Activated CD8-positive, alpha-beta memory T cell treated with anti-CD3 and anti-CD28 coated beads, Interleukin-2, amount 50 U/mL, for 24 hours (primary cell): Measurements from ENCODE around the gene NINJ2.

ENCODE experiments used
- DNase-seq: peaks from one replicate; pipeline ENCODE4 v3.0.0-alpha.2; 2020; ENCODE audit errors: extremely low read depth

Gene NINJ2

DNA sequence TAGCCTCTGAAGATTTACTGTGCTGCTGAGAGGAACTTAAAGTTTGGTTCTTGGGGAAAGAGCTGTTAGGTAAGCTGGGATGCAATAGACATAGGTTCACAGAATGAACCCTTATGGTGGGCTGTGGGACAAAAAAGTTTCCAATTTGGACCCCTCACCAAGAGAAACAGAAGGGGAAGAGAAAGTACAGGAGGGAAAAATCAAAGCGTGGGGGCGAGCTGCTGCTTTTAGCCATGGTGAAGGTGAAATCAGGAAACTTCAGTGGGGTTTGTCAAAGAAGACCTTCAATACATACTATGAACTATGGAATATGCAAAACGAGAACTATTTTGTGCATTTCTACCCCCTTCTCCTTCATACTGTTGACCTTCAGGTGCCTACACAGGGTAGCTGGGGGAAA lies 10.6 kb upstream of the NINJ2 start:
- DNase-seq = no peak

GRCh38 chr12:669576-669945 lies 6.3 kb upstream of the NINJ2 start:
- DNase-seq = no peak

DNA sequence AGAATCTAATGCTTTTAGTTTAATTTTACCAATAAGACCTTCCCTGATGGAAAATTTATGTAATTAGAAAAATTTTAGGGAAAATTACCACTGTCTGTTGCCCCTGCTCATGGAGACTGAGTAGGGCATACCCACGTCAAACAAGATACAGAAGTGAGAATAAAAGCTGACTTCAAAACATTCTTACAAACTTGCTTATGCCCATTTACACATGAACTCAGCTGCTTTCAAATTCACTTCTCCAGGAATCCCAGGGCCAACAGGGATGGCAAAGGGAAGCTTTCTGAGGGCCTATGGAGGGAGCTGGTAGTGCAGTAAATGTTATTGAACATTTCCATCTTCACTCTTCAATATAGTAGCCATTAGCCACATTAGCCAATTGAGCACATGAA lies 4.8 kb upstream of the NINJ2 start:
- DNase-seq = no peak

DNA sequence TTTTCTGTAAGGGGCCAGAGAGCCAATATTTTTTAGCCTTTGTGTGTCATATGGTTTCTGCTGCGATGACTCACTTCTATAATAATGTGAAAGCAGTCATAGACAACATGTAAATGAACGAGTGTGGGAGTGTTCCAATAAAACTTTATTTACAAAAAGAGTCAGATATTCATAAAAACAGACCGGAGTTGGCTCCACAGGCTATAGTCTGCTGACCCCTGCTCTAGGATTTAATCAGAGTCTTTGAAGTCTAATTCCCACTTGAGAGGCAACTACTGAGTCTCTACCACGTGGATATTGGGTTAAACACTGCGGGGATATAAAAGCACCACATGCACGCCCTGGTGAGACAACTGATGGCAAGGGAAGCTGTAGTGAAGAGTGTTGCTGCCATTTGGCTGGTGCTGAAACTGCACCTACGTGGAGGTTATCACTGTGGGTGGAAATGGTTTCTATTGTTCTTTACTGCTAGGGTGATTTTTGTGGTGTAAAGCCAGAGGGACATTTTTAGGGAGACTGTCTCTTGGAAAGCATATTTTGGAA lies 3.6 kb upstream of the NINJ2 start:
- DNase-seq = no peak

DNA sequence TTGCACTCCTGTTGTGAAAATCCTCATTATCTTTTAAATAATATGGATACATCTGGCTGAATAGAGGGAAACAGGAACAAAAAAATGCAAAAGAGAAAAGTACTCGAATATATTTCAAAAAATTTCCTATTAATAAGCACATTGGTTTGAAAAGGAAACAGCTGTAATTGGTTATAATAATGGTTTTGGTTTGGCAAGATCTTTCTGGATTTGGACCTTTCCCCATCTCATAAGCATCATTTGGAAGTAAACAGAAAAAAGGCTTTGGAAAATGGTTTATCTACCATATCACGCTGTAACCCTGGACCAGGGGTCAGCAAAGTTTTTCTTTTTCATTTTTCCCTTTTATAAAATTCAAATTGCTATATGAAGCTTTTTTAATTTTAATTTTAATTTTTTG lies 2.8 kb upstream of the NINJ2 start:
- DNase-seq = no peak

DNA sequence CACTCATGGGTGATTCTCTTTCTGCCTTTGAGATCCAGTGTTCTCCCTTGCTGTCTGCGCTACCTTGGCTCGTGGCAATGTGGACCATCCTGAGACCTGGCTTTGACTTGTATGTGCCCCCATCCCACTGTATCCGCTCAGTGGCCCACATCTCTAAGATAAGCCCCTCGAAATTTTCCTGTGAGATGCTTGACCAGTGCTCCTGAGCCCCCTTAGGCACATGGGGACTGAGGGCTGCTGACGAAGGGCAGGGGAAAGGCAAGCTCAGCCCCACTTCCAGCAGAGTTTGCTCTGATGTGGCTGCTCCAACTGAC lies 1.5 kb upstream of the NINJ2 start:
- DNase-seq = no peak

DNA sequence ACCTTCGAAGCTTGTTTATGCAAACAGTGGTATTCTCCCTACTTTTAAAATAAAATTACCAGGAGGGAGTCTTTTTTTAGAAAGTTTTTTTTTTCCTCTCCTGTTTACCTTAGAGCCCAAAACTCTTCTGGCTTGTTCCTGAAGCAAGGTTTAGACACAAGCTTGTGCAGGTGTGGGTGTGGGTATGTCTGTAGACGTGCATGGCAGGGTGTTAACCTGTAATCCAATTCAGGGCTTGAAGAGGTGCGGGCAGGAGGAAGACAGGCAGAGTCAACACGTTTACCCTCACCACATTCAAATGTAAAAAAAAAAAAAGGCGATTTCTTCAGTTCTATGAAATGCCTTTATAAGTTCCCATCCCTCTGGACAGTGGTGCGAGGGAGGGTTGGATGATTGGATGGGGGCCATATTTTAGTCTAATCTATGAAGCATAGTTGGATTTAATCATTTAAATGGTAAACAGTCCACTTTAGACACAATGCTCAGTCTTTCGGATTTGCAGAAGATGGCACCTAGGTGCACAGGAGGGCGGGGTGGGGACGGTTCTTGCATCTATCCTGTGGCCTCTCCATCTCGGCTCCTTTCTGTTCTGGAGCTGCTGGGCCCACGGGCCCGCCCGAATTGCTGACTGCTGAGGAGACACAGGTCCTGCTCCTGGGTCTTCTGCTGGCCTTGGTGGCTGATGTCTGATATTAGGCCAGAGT lies 982 bp upstream of the NINJ2 start:
- DNase-seq = no peak

DNA sequence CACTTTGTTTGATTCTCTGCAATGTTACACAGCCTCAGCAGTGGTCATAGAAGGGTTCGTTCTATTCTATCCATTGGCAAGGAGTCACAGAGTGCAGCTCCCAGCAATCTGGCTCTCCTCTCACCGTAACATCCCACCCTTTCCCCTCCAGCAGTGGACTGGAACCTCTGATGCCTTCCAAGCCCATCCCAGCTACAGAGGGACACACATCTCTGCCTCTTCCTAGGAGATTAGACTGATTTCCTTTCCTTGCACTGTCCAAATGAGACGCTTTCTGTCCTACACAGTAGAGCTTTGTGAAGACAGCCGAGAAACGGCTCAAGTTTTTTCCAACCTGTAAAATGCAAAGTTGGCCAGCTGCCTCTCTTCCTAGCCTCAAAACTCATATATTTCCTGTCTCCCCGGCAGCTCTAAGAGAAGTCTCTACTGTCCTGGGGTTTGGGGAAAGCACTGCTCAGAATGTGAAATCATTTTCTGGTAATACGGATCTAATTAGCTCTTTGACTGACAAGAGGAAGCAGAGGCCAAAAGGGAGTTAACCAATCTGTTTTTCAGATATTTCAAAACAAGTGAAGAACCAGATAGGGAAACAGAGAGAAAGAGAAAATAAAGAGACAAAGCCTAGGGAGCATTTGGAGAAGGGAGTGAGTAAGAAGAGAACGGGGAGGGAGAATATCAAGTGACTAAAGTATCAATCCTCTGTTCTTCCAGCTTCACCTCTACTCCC lies 516 bp downstream of the NINJ2 start:
- DNase-seq = no peak

GRCh38 chr12:661720-662486 lies 1.3 kb downstream of the NINJ2 start:
- no peak for DNase-seq

- no peak for DNase-seq
Measured at GRCh38 chr12:659090-659683, 4.1 kb downstream of the NINJ2 start.

- no peak for DNase-seq
Measured at GRCh38 chr12:650983-651382, 12.3 kb downstream of the NINJ2 start.

- no peak for DNase-seq
Measured at GRCh38 chr12:647385-648085, 15.7 kb downstream of the NINJ2 start.

DNA sequence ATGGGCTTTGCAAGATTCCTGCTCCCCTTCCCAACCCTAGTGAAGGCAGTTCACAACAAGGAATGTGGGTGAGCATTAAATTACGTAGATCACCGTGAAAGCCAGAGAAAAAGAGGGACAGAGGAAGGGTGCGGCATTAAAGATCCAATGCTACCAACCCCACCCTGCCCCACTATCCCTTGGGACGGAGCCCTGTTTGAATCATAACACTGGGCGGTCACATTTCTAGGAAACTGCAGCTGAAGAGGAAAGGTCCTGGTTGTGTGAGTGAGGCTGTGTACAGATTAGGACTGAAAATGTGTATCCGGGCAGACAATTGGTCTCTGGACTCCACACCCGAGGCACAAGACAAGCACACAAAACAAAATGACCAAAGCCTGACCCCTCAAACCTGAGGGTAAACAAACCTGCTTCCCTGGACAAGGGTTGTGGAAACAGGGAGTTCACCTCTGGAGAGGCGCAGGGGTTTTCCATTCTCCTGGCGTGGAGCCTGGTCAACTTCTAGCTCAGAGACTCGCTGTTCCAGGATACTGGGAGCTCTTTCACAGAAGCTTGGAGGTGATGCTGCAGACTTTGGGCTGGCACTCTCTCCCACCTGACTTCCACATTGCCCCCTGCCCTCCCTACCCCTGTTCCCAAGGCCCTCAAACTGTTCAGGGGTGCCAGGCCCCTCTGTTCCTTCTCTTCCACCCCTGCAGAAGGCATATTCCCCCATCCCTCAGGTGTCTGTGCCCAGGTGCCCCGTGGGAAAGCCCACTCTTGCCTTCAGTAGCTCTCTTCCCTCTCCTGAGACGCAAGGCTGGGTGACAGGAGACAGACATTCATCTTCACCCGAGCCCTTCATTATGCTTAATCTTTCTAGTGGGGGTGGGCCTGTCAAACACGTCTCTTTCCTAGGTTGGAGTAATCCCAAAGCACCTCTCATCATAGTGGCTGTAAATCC lies 16.5 kb downstream of the NINJ2 start:
- no peak for DNase-seq

DNA sequence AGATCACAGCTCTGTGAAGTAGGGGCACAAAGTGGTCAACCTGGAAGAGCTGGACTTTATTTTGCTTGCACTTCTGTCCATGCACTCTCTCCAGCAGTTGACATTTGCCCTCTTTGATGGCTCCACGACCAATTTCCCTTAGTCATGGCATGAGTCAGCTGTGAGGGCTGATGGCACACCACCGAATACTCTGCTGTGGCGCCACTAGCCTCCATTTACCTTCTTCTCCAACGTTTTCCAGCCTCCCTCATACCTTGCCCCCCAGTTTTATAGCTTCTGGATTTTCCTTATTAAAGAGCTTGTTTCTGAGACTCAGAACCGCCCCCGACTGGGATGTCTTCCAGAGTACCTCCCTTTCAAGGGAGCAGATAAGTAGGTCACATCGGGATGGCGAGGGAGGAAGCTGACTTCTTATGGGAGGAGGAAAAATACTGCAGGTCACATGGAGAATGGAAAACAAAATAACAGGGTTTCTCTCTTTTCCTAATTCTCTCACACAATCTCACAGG lies 17.6 kb downstream of the NINJ2 start:
- DNase-seq = no peak

- DNase-seq = no peak
Measured at GRCh38 chr12:644818-645552, 18.3 kb downstream of the NINJ2 start.

- no peak for DNase-seq
Measured at GRCh38 chr12:644303-644639, 19.0 kb downstream of the NINJ2 start.

- no peak for DNase-seq
Measured at GRCh38 chr12:643475-644302, 19.6 kb downstream of the NINJ2 start.

DNA sequence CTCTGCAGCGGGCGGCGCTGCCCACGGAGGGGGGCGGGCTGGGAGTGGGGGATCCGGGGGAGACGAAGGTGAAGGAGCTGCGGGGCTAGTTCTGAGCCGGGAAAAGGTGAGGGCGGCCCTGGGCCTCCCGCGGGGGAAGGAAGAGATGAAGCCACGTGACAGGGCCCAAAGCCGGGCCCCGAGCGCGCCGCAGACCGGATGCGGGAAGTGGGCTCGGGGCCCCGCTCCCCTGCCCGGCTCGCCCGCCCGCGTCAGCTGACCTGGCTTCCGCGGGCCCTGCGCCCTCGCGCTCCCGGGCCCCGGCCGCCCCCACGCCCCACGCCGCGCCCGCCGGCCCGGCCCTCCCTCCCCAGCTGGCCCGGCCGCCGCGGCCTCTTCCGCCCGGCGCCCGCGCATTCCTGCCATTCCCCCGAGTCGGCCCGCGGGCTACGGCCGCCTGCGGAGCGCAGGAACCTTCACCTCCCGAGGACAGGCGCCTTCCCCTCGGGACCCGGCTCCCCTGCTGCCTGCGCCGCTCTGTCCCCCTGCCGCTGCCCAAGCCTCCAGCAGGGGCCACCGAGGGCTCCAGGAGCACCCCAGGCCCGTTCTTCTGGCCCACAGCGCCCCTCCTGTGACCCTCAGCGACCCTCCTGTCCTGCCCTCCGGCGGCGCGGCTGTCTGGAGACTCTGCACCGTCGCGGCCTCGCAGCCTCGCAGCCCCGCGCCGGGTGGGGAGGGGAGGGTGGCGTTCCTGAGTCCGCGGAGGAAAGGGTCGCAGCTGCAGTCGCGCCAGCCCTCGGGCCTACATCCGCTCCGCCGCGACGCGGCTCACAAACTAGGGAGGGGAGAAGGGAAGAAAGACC lies 20.4 kb downstream of the NINJ2 start:
- DNase-seq = no peak
